ENCODE data around the gene LHFPL6. TPM values are rescaled to one million over a fixed set of nuclear protein-coding genes. Genes with fewer than 3 reads are reported as not detected.

The LHFPL6 gene
- total RNA-seq, 1 donor from 2014 or later: 31.7 TPM

DNA sequence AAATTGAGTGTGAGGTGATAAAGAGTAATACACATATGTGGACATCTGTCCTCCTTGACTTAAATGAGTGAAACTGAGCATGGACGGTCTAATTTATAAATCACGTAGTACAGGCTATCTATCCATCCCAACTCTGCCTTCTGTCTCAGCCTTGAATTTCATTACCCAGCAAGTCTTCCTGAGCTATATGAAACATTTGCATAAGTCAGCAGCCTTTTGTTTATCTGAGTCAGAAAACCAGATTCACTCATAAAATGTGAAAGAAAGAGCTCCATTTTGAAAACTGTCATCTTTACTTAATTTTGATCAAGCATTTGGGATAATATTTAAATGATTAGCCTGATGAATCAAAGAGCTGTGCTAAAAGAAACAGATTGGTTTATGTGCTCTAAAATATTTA is 197.9 kb downstream of the LHFPL6 start:
- Mint-ChIP-seq H3K9me3 (peaks cover 4% of the 10 kb centered on the region), H3K36me3 (no peaks in the 10 kb centered on the region), H3K27ac (peak overlapping the region; percentile 92), H3K27me3 (no peaks in the 10 kb centered on the region), H3K4me3 (peak overlapping the region; percentile 8), H3K4me1 (ENCODE audit: unreplicated experiment) (peaks cover 26% of the 10 kb centered on the region)
- DNase-seq (ENCODE audit: extremely low spot score, unreplicated experiment): no peak
- TF ChIP-seq, protein P1, sequence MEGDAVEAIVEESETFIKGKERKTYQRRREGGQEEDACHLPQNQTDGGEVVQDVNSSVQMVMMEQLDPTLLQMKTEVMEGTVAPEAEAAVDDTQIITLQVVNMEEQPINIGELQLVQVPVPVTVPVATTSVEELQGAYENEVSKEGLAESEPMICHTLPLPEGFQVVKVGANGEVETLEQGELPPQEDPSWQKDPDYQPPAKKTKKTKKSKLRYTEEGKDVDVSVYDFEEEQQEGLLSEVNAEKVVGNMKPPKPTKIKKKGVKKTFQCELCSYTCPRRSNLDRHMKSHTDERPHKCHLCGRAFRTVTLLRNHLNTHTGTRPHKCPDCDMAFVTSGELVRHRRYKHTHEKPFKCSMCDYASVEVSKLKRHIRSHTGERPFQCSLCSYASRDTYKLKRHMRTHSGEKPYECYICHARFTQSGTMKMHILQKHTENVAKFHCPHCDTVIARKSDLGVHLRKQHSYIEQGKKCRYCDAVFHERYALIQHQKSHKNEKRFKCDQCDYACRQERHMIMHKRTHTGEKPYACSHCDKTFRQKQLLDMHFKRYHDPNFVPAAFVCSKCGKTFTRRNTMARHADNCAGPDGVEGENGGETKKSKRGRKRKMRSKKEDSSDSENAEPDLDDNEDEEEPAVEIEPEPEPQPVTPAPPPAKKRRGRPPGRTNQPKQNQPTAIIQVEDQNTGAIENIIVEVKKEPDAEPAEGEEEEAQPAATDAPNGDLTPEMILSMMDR (conservative IDR thresholded peaks at IDR 0.05): no peak

DNA sequence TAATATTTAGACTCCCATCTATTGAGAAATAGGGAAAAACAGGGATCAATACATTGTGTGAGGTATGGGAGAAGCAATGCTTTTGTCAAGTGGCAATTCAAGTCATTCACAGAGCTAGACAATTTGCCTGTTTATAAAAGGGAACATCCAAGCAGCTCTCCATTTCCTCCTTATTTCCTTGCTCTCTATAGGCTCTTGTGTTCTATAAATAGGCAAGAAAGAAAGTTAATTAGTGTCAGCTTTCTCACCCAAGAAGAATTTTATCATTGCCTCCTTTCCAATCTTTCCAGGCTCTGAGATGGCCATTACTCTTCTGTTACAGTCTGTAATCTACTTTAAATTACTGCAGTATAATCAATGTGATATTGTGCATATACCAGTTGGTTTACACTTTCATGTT is 199.9 kb downstream of the LHFPL6 start:
- no peak for DNase-seq (ENCODE audit: extremely low spot score, unreplicated experiment)
- Mint-ChIP-seq H3K36me3 (no peaks in the 10 kb centered on the region), H3K27me3 (no peaks in the 10 kb centered on the region), H3K4me1 (ENCODE audit: unreplicated experiment) (peaks cover 21% of the 10 kb centered on the region), H3K4me3 (no peak overlapping the region), H3K27ac (peak overlapping the region; percentile 92), H3K9me3 (peaks cover 4% of the 10 kb centered on the region)
- TF ChIP-seq, protein P1 (conservative IDR thresholded peaks at IDR 0.05): no peak

DNA sequence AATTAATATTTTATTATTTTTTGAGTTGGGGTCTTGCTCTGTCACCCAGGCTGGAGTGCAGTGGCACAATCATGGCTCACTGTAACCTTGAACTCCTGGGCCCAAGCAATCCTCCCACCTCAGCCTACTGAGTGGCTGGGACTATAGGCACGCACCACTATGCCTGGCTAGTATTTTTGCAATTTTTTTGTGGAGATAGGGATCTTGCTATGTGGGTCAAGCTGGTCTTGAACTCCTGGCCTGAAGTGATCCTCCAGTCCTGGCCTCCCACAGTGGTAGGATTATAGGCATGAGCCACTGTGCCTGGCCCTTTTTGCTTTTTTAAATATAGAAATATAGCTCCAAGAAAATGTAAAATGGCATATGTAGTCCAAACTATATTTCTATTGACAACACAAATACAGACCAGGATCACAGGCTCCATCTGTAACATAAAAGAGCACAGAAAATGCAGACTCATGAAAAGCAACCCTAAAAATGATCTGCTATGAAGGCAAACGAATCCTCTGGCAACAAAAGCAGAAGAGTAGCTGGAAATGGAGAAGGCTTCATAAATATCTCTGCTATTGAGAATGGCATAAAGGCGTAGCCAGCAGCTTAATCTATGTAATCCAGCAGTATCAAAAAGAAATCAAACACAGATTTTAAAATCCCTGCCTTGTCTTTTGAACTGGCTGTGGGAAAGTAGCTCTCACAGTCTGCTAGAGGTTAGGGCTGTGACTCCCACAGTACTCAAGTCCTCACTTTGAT is 200.6 kb downstream of the LHFPL6 start:
- no peaks in the 10 kb centered on the region for H3K27me3 Mint-ChIP-seq
- H3K27ac Mint-ChIP-seq: peak overlapping the region; percentile 92
- no peak overlapping the region for H3K4me3 Mint-ChIP-seq
- H3K9me3 Mint-ChIP-seq: peaks cover 4% of the 10 kb centered on the region
- H3K36me3 Mint-ChIP-seq: no peaks in the 10 kb centered on the region
- peaks cover 20% of the 10 kb centered on the region for H3K4me1 Mint-ChIP-seq (ENCODE audit: unreplicated experiment)
- TF ChIP-seq, protein P1 (conservative IDR thresholded peaks at IDR 0.05): no peak
- DNase-seq (ENCODE audit: extremely low spot score, unreplicated experiment): no peak

DNA sequence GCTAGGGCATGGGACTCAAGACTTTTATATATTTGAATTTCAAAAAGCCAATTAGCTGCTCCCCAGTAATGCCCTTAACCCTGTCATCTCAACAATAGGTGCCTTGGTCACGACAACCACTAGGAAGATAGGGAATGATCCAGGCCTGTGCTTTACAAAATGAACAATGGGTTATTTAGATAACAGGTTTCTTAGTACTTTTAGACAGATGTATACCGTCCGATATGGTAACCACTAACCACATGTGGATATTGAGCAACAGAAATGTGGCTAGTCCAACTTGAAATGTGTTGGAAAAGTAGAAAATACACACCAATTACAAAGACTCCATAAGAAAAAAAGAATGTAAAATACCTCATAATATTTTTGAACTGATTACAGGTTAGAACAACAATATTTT is 201.2 kb downstream of the LHFPL6 start:
- DNase-seq (ENCODE audit: extremely low spot score, unreplicated experiment): no peak
- no peak overlapping the region for H3K27ac Mint-ChIP-seq
- H3K4me3 Mint-ChIP-seq: no peak overlapping the region
- no peaks in the 10 kb centered on the region for H3K27me3 Mint-ChIP-seq
- TF ChIP-seq, protein P1 (conservative IDR thresholded peaks at IDR 0.05): no peak
- H3K9me3 Mint-ChIP-seq: peaks cover 4% of the 10 kb centered on the region
- no peaks in the 10 kb centered on the region for H3K36me3 Mint-ChIP-seq
- H3K4me1 Mint-ChIP-seq (ENCODE audit: unreplicated experiment): peaks cover 17% of the 10 kb centered on the region

DNA sequence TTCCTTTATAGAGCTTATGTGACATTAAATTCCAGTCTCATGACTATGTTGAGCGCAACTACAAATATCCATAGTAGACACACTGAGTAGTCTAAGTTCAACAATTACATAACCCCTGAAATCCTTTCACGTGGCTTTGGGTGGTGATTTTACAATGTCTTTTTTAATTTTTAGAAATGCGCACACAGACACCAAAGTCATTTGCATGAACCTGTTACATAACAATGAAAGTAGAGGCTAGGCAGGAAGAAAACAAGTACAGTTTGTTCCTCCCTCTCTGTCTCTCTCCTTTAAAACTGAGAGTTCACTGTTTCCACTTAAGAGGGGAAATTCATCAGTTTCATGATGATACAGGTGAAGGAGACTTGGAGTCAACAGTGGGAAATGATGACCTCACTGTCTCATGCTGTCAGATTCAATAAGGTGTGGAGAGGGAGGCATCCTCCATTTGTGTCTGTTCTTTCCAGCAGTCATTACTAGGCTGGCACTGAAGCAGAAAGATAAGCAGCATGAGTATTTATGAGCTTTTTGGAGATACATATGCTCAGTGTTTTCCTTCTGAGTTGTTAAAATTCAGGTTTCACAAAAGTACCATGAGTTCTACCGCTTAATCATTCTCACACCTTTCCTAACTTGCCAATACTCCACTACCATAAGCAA is 201.8 kb downstream of the LHFPL6 start:
- no peak for DNase-seq (ENCODE audit: extremely low spot score, unreplicated experiment)
- H3K36me3 Mint-ChIP-seq: no peaks in the 10 kb centered on the region
- TF ChIP-seq, protein P1 (conservative IDR thresholded peaks at IDR 0.05): no peak
- no peak overlapping the region for H3K27ac Mint-ChIP-seq
- H3K4me3 Mint-ChIP-seq: no peak overlapping the region
- peaks cover 4% of the 10 kb centered on the region for H3K9me3 Mint-ChIP-seq
- H3K4me1 Mint-ChIP-seq (ENCODE audit: unreplicated experiment): peaks cover 17% of the 10 kb centered on the region
- H3K27me3 Mint-ChIP-seq: no peaks in the 10 kb centered on the region

Data from type B pancreatic cell (in vitro differentiated cells).